Brain microvascular endothelial cell (primary cell): ENCODE results near the gene TEAD1.

Experiments
- DNase-seq: peaks from one replicate; pipeline ENCODE4 v3.0.0-alpha.2; 2020
- H3K27ac ChIP-seq: fragments of 250-450 bp; sonication (Bioruptor Pico); 2 replicates; pipeline ENCODE4 v1.5.1; 2020; ENCODE audit warnings: mild to moderate bottlenecking, moderate library complexity
- H3K27me3 ChIP-seq: fragments of 250-450 bp; sonication (Bioruptor Pico); replicated peaks from 2 replicates; pipeline ENCODE4 v1.5.1; 2020; ENCODE audit warnings: mild to moderate bottlenecking
- H3K36me3 ChIP-seq: fragments of 250-450 bp; sonication (Bioruptor Pico); replicated peaks from 2 replicates; pipeline ENCODE4 v1.5.1; 2020; ENCODE audit warnings: mild to moderate bottlenecking
- H3K4me3 ChIP-seq: 2 replicates; pipeline ENCODE4 v1.5.1; 2011; ENCODE audit warnings: low read depth, mild to moderate bottlenecking, control low read depth, low read length, moderate library complexity
- CTCF ChIP-seq: IDR thresholded peaks from 2 replicates; pipeline ENCODE4 v1.5.1; 2011; ENCODE audit warnings: low read depth, mild to moderate bottlenecking, moderate library complexity, low read length, control low read depth, inconsistent platforms; ENCODE audit errors: missing control alignments
- in situ Hi-C: cut with HindIII; loops from 2 replicates; pipeline ENCODE4 v1.10.0; 2017; ENCODE audit warnings: low sequenced_read_pairs, low pct_ligation_motif_present

TEAD1 gene

GRCh38 chr11:12679471-12679870 is 5.2 kb downstream of the TEAD1 start:
- in situ Hi-C loops = no loop called here
- Histone ChIP-seq H3K27ac (peak overlapping the region; percentile 66), H3K4me3 (no peak overlapping the region), H3K27me3 (no peaks in the 10 kb centered on the region), H3K36me3 (peaks cover 9% of the 10 kb centered on the region)
- TF ChIP-seq CTCF = no peak
- no peak for DNase-seq

- no peak overlapping the region for H3K4me3 ChIP-seq
- no peaks in the 10 kb centered on the region for H3K27me3 ChIP-seq
- TF ChIP-seq CTCF = no peak
- H3K27ac ChIP-seq = peak overlapping the region; percentile 66
- peaks cover 9% of the 10 kb centered on the region for H3K36me3 ChIP-seq
- peak; percentile 94 for DNase-seq
- in situ Hi-C loops = no loop called here
Measured at GRCh38 chr11:12680246-12680939, 6.2 kb downstream of the TEAD1 start.

GRCh38 chr11:12680940-12681258 is 6.7 kb downstream of the TEAD1 start:
- Histone ChIP-seq H3K27me3 (no peaks in the 10 kb centered on the region), H3K36me3 (peaks cover 9% of the 10 kb centered on the region), H3K27ac (peak overlapping the region; percentile 16), H3K4me3 (no peak overlapping the region)
- DNase-seq = no peak
- TF ChIP-seq CTCF = no peak
- in situ Hi-C loops = no loop called here

GRCh38 chr11:12681466-12681865 is 7.2 kb downstream of the TEAD1 start:
- Histone ChIP-seq H3K36me3 (peaks cover 9% of the 10 kb centered on the region), H3K27me3 (no peaks in the 10 kb centered on the region), H3K27ac (no peak overlapping the region), H3K4me3 (no peak overlapping the region)
- in situ Hi-C loops = no loop called here
- TF ChIP-seq CTCF = no peak
- no peak for DNase-seq

- no peak for TF ChIP-seq CTCF
- Histone ChIP-seq H3K27ac (no peak overlapping the region), H3K4me3 (no peak overlapping the region), H3K27me3 (no peaks in the 10 kb centered on the region), H3K36me3 (peaks cover 9% of the 10 kb centered on the region)
- no peak for DNase-seq
- in situ Hi-C loops = no loop called here
Measured at GRCh38 chr11:12682288-12682687, 8.1 kb downstream of the TEAD1 start.

GRCh38 chr11:12682737-12683500 is 8.7 kb downstream of the TEAD1 start:
- H3K27ac ChIP-seq = no peak overlapping the region
- in situ Hi-C loops = no loop called here
- no peak for TF ChIP-seq CTCF
- H3K4me3 ChIP-seq = no peak overlapping the region
- no peak for DNase-seq
- H3K27me3 ChIP-seq = no peaks in the 10 kb centered on the region
- H3K36me3 ChIP-seq = peaks cover 9% of the 10 kb centered on the region
